GM12878 (cell line): ENCODE measurements around the gene NOB1. TPM values are rescaled to one million over a fixed set of nuclear protein-coding genes. Genes with fewer than 3 reads are reported as not detected.

Experiments
- ATAC-seq: fragments of 200-7000 bp; cut with Tn5 transposase; 3 replicates; pipeline ENCODE4 v1.9.1; 2020; ENCODE audit warnings: mild to moderate bottlenecking, moderate library complexity
- BruUV-seq: library from RNA; stranded (reverse); fragments of 400-500 nt; replicated peaks from 2 replicates; lab custom pipeline; 2021; lab: Mats Ljungman, UMichigan
- CTCF ChIA-PET: fragments of 300-600 bp; sonication (Branson Sonifier 250); formaldehyde crosslinking; extraction: SDS; loops from one replicate; lab custom pipeline; 2021; ENCODE audit warnings: inconsistent platforms; lab: Yijun Ruan, JAX
- POLR2A ChIA-PET: fragments of 350-600 bp; formaldehyde crosslinking; extraction: SDS; loops from one replicate; lab custom pipeline; 2021; ENCODE audit warnings: inconsistent platforms; lab: Charles Lee
- RAD21 ChIA-PET: fragments of 300-600 bp; sonication (Branson Sonifier 250); formaldehyde crosslinking; loops from one replicate; lab custom pipeline; 2023; ENCODE audit warnings: antibody characterized with exemption; ENCODE audit not compliant: unreplicated experiment; lab: Charles Lee
- SMC1A ChIA-PET: fragments of 300-600 bp; sonication (Branson Sonifier 250); formaldehyde crosslinking; loops from one replicate; lab custom pipeline; 2023; ENCODE audit not compliant: unreplicated experiment, uncharacterized antibody; lab: Charles Lee
- DNase-seq: peaks from one replicate; pipeline ENCODE4 v3.0.0-alpha.2; 2011; ENCODE audit warnings: low read depth, low spot score
- FAIRE-seq: peaks from 3 replicates; lab custom pipeline; 2011; peaks lifted over from hg19 to GRCh38; lab: Jason Lieb, UNC
- H2AFZ ChIP-seq: 2 replicates; pipeline ENCODE4 v1.6.0; 2011; ENCODE audit warnings: low read depth, low read length, control low read depth; ENCODE audit not compliant: control insufficient read depth
- H3K27ac ChIP-seq: 2 replicates; pipeline ENCODE4 v1.5.1; 2011; ENCODE audit warnings: control low read depth; ENCODE audit not compliant: control insufficient read depth, insufficient read depth
- H3K27me3 ChIP-seq, 2 experiments: replicated peaks in 1 of 2; 2 replicates each; pipeline versions ENCODE4 v1.6.0 to v1.6.1; 2011; ENCODE audit warnings: low read length in 1 of 2; ENCODE audit not compliant: control insufficient read depth in 2 of 2, insufficient read depth in 2 of 2
- H3K36me3 ChIP-seq, 2 experiments: 2 replicates each; pipeline ENCODE4 v1.5.1; 2011; ENCODE audit warnings: low read length in 1 of 2; ENCODE audit not compliant: control insufficient read depth in 2 of 2, insufficient read depth in 2 of 2
- H3K4me1 ChIP-seq: 2 replicates; pipeline ENCODE4 v1.6.1; 2011; ENCODE audit warnings: mild to moderate bottlenecking, low read length, moderate library complexity, mixed read lengths; ENCODE audit not compliant: control insufficient read depth, insufficient read depth
- H3K4me2 ChIP-seq: 2 replicates; pipeline ENCODE4 v1.6.0; 2011; ENCODE audit warnings: control low read depth; ENCODE audit not compliant: control insufficient read depth, insufficient read depth
- H3K4me3 ChIP-seq: fragments of 200-600 bp; sonication (generic); 2 replicates; pipeline ENCODE4 v1.5.1; 2016
- H3K79me2 ChIP-seq: 2 replicates; pipeline ENCODE4 v1.6.0; 2011; ENCODE audit warnings: low read length; ENCODE audit not compliant: control insufficient read depth, insufficient read depth
- H3K9ac ChIP-seq: 2 replicates; pipeline ENCODE4 v1.8.0; 2011; ENCODE audit warnings: low read length, control low read depth, mixed read lengths; ENCODE audit not compliant: control insufficient read depth, insufficient read depth
- H3K9me3 ChIP-seq: replicated peaks from 3 replicates; pipeline ENCODE4 v1.5.1; 2011; ENCODE audit warnings: mild to moderate bottlenecking, low read length; ENCODE audit not compliant: control insufficient read depth, insufficient read depth
- H4K20me1 ChIP-seq: 2 replicates; pipeline ENCODE4 v1.6.0; 2011; ENCODE audit not compliant: control insufficient read depth, insufficient read depth
- CHD1 ChIP-seq: IDR thresholded peaks from 2 replicates; pipeline ENCODE4 v1.6.1; 2012; ENCODE audit warnings: low read depth, low read length, improper control_type of control experiment
- ESRRA ChIP-seq: IDR thresholded peaks from 2 replicates; pipeline ENCODE4 v1.6.1; 2012; ENCODE audit warnings: mild to moderate bottlenecking, low read length, improper control_type of control experiment
- FOXM1 ChIP-seq: IDR thresholded peaks from 2 replicates; pipeline ENCODE4 v1.6.1; 2012; ENCODE audit warnings: low read depth, mild to moderate bottlenecking, inconsistent platforms, low read length, moderate library complexity
- MEF2A ChIP-seq: IDR thresholded peaks from 2 replicates; pipeline ENCODE4 v1.6.1; 2011; ENCODE audit warnings: low read depth, mild to moderate bottlenecking, low read length, moderate library complexity; ENCODE audit not compliant: insufficient read depth
- MYC ChIP-seq: IDR thresholded peaks from 2 replicates; pipeline ENCODE4 v1.6.1; 2011; ENCODE audit warnings: mild to moderate bottlenecking, low read length, moderate library complexity, inconsistent platforms; ENCODE audit not compliant: insufficient read depth, insufficient replicate concordance, insufficient read length, severe bottlenecking
- POLR2A ChIP-seq: IDR thresholded peaks from 2 replicates; pipeline ENCODE4 v1.6.1; 2011; ENCODE audit warnings: low read depth, mild to moderate bottlenecking, low read length
- SMAD5 ChIP-seq: IDR thresholded peaks from 2 replicates; pipeline ENCODE4 v1.6.1; 2016; ENCODE audit warnings: antibody characterized with exemption, low read depth
- SMARCA5 ChIP-seq: fragments of 450-650 bp; IDR thresholded peaks from 2 replicates; pipeline ENCODE4 v1.6.1; 2017; ENCODE audit warnings: mild to moderate bottlenecking
- SREBF2 ChIP-seq: IDR thresholded peaks from 2 replicates; pipeline ENCODE4 v1.6.1; 2012; ENCODE audit warnings: mild to moderate bottlenecking, low read length
- SUPT20H ChIP-seq: IDR thresholded peaks from 2 replicates; pipeline ENCODE4 v1.6.1; 2011; ENCODE audit warnings: low read depth, mild to moderate bottlenecking, low read length, moderate library complexity, borderline replicate concordance; ENCODE audit not compliant: control insufficient read depth
- TCF3 ChIP-seq: IDR thresholded peaks from 2 replicates; pipeline ENCODE4 v1.6.1; 2012; ENCODE audit warnings: low read depth, mild to moderate bottlenecking, low read length, borderline replicate concordance; ENCODE audit not compliant: insufficient read depth
- WGBS: methylation state at CpG from one replicate; pipeline ENCODE4 v1.1.6; 2016; ENCODE audit warnings: low lambda C conversion rate; ENCODE audit not compliant: insufficient replicate concordance, insufficient coverage; ENCODE audit errors: missing lambda C conversion rate; 5-methylcytosine and 5-hydroxymethylcytosine counted together
- in situ Hi-C: fragments of 300-500 bp; cut with MboI; formaldehyde crosslinking; loops from 9 replicates; pipeline ENCODE4 v1.14.3; 2018; ENCODE audit warnings: mixed read lengths
- intact Hi-C: fragments of 100-400 bp; cut with micrococcal nuclease; formaldehyde crosslinking; loops from one replicate; pipeline ENCODE4 v1.14.2; 2022; ENCODE audit not compliant: unreplicated experiment
- polyA plus RNA-seq, 11 experiments: library from polyadenylated mRNA; depleted of rRNA in 4 of 11; unstranded in 6 of 11; stranded (reverse) in 5 of 11; fragments of >200 nt; fragmentation: Nextera tagmentation in 4 of 11; fragmentation: Illumina TruSeq in 1 of 11; extraction: Ambion mirVana in 4 of 11; extraction: Trizol in 1 of 11; gene quantifications; 1 replicate in 1 of 11; 2 replicates in 10 of 11; pipeline versions ENCODE4 v1.2.1 to v1.2.3, GENCODE V29; 2011 to 2016; ENCODE audit warnings: inconsistent platforms in 2 of 11, missing spikeins in 2 of 11, low read depth in 1 of 11
- total RNA-seq, 4 experiments: library from RNA; depleted of rRNA in 3 of 4; stranded (reverse); fragments of >200 nt in 3 of 4; fragmentation: Illumina TruSeq in 1 of 4; extraction: Trizol in 1 of 4; gene quantifications; 2 replicates each; pipeline versions ENCODE4 v1.2.1 to v1.2.3, GENCODE V29; 2013 to 2021
- TF ChIP-seq, protein P1 (sequence below): fragments of 450-650 bp; IDR thresholded peaks from 2 replicates; pipeline ENCODE4 v1.6.1; 2016; ENCODE audit warnings: mild to moderate bottlenecking
- TF ChIP-seq, protein P2 (sequence below): fragments of 450-650 bp; IDR thresholded peaks from 2 replicates; pipeline ENCODE4 v1.6.1; 2017; ENCODE audit warnings: borderline replicate concordance
- TF ChIP-seq, protein P3 (sequence below): fragments of 450-650 bp; IDR thresholded peaks from 2 replicates; pipeline ENCODE4 v1.6.1; 2017; ENCODE audit warnings: mild to moderate bottlenecking, moderate library complexity

NOB1 gene
- total and polyA plus RNA-seq, 10 of the 15 experiments (the other 5 are each of a cell fraction or from before 2014, with no cell fraction given) = 31.1 to 117 (median 78.0) TPM

DNA sequence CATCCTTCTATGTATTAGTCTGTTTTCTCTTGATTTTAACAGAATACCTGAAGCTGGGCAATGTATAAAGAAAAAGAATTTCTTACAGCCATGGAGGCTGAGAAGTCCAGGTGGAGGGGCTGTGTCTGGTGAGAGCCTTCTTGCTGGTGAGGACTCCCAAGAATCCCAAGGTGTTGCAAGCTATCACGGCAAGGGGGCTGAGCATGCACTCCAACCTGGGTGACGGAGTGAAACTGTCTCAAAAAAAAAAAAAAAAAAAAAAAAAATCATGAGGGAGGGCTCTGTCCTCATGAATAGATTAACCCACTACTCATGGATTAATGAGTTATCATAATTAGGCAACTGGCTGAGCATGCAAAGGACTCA lies 47.8 kb downstream of the NOB1 start (continued):
- TF ChIP-seq, protein P1, sequence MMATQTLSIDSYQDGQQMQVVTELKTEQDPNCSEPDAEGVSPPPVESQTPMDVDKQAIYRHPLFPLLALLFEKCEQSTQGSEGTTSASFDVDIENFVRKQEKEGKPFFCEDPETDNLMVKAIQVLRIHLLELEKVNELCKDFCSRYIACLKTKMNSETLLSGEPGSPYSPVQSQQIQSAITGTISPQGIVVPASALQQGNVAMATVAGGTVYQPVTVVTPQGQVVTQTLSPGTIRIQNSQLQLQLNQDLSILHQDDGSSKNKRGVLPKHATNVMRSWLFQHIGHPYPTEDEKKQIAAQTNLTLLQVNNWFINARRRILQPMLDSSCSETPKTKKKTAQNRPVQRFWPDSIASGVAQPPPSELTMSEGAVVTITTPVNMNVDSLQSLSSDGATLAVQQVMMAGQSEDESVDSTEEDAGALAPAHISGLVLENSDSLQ = no peak
- TF ChIP-seq ESRRA = no peak
- TF ChIP-seq, protein P2, sequence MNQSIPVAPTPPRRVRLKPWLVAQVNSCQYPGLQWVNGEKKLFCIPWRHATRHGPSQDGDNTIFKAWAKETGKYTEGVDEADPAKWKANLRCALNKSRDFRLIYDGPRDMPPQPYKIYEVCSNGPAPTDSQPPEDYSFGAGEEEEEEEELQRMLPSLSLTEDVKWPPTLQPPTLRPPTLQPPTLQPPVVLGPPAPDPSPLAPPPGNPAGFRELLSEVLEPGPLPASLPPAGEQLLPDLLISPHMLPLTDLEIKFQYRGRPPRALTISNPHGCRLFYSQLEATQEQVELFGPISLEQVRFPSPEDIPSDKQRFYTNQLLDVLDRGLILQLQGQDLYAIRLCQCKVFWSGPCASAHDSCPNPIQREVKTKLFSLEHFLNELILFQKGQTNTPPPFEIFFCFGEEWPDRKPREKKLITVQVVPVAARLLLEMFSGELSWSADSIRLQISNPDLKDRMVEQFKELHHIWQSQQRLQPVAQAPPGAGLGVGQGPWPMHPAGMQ = no peak

DNA sequence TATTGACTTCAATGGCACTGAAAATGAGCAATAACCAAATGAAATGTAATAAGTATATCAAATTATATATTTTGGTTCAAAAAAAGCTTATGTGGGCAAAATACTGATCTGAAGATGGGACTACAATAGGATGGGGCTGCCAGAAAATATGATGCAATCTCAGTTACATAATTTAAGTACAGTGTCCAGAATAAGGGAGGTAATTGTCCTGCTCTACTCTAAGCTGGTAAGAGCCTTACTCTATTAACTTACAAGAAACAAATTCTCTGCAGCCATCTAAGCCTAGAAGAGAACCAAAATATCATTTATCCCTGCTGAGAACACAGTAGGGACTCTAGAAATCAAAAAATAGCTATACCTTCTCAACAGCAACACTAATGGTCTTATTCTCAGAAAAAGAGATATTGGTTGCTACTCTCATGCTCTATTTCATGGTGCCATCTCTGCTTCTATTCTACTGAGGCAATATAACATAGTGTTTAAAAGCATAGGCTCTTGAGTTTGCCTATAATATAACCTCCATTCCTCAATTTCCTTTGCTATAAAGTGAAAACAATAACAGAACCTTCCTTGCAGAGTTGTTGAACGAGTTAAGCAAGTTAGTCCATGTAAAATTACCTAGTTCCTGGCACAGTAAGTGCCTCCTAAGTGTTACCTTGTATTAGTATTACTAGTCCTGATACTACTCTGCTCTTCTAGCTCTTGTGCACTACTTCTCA lies 48.3 kb downstream of the NOB1 start:
- ATAC-seq (no peak), FAIRE-seq (no peak), DNase-seq (no peak)
- ChIA-PET RAD21 (interaction anchor here (1.0 to 1.4 kb wide), 3 partner anchors 48 to 954 kb away, joined by 3 to 6 read pairs (median 3); partner anchors contain the start of gene NOB1), SMC1A (interaction anchor here (0.8 to 4.0 kb wide), 3 partner anchors 20 to 310 kb away, joined by 3 to 34 read pairs (median 4); partner anchors contain the start of genes NOB1 and NQO1), CTCF (interaction anchor here (0.8 to 5.2 kb wide), 4 partner anchors 16 to 310 kb away, joined by 3 to 35 read pairs (median 4); partner anchors contain the start of gene NOB1), POLR2A (interaction anchor here (0.7 kb wide), 1 partner anchor 55 kb away, joined by 3 read pairs; no protein-coding TSS in a partner anchor)
- H2AFZ ChIP-seq = no peak overlapping the region
- BruUV-seq = no TSS peak
- intact Hi-C loops = loop anchor here (5.0 kb wide), 1 partner anchor 226 kb away; no protein-coding TSS in a partner anchor
- H3K4me1 ChIP-seq = no peaks in the 10 kb centered on the region
- no peaks in the 10 kb centered on the region for H3K27me3 ChIP-seq
- peaks cover 0 to 12% of the 10 kb centered on the region in 2 experiments; a peak in 2 of 4 replicates for H3K36me3 ChIP-seq
- no peaks in the 10 kb centered on the region for H3K79me2 ChIP-seq
- H4K20me1 ChIP-seq = no peaks in the 10 kb centered on the region
- H3K27ac ChIP-seq = no peak overlapping the region
- no peak overlapping the region for H3K4me3 ChIP-seq
- in situ Hi-C loops = no loop called here
- 50% methylated on average over 1 of the region's 1 CpG for WGBS
- H3K9me3 ChIP-seq = no peaks in the 10 kb centered on the region
- no peak overlapping the region for H3K4me2 ChIP-seq
- H3K9ac ChIP-seq = no peak overlapping the region
- TF ChIP-seq SMAD5 (no peak), FOXM1 (no peak), POLR2A (no peak), SREBF2 (no peak), MEF2A (no peak), CHD1 (no peak), SMARCA5 (no peak), SUPT20H (no peak), TCF3 (no peak), MYC (no peak)
- TF ChIP-seq, protein P3, sequence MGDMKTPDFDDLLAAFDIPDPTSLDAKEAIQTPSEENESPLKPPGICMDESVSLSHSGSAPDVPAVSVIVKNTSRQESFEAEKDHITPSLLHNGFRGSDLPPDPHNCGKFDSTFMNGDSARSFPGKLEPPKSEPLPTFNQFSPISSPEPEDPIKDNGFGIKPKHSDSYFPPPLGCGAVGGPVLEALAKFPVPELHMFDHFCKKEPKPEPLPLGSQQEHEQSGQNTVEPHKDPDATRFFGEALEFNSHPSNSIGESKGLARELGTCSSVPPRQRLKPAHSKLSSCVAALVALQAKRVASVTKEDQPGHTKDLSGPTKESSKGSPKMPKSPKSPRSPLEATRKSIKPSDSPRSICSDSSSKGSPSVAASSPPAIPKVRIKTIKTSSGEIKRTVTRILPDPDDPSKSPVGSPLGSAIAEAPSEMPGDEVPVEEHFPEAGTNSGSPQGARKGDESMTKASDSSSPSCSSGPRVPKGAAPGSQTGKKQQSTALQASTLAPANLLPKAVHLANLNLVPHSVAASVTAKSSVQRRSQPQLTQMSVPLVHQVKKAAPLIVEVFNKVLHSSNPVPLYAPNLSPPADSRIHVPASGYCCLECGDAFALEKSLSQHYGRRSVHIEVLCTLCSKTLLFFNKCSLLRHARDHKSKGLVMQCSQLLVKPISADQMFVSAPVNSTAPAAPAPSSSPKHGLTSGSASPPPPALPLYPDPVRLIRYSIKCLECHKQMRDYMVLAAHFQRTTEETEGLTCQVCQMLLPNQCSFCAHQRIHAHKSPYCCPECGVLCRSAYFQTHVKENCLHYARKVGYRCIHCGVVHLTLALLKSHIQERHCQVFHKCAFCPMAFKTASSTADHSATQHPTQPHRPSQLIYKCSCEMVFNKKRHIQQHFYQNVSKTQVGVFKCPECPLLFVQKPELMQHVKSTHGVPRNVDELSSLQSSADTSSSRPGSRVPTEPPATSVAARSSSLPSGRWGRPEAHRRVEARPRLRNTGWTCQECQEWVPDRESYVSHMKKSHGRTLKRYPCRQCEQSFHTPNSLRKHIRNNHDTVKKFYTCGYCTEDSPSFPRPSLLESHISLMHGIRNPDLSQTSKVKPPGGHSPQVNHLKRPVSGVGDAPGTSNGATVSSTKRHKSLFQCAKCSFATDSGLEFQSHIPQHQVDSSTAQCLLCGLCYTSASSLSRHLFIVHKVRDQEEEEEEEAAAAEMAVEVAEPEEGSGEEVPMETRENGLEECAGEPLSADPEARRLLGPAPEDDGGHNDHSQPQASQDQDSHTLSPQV = no peak
